Skin of body (tissue), 2 donors: Measurements from ENCODE around the gene CAMSAP1. TPM values are rescaled to one million over a fixed set of nuclear protein-coding genes. Genes with fewer than 3 reads are reported as not detected.

Source experiments
- DNase-seq: peaks from one replicate; lab custom pipeline; 2025; lab: John Stamatoyannopoulos, UW
- total RNA-seq: library from RNA; depleted of rRNA; stranded (reverse); fragments of >200 nt; gene quantifications from one replicate; pipeline ENCODE4 v1.2.3, GENCODE V29; 2014

The CAMSAP1 gene
- total RNA-seq, 1 donor from 2014 or later, result 22.8 TPM

DNA sequence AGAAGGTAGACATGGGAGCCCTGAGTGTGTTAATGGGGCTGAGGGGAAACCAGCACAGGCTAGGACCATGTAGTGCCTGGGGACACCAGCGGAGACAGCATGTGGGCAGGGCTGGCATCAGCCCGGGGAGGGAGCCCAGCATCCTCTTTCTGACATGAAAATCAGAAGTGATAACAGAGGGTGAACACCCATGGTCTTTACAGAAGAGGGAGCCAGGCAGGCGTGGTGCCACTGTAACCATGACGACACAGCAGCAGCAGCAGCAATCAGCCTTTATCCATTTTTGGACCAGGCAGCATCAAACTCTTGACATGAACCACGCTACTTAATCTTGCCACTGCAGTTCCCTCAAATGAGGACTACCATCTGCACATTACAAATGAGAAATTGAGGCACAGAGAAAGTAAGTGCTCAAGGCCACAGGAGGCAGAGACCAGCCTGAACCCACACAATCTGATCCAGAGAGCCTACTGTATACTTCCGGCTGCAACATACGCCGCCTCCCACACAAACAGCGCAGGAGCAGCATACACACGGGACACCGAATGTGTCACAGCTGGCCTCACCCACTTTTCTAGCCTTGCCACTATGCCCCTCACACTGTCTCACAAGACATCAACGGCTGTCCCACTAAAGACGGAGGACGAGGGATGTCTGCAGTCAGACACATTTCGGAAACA, 23.8 kb downstream of the CAMSAP1 start:
- DNase-seq, result no peak

DNA sequence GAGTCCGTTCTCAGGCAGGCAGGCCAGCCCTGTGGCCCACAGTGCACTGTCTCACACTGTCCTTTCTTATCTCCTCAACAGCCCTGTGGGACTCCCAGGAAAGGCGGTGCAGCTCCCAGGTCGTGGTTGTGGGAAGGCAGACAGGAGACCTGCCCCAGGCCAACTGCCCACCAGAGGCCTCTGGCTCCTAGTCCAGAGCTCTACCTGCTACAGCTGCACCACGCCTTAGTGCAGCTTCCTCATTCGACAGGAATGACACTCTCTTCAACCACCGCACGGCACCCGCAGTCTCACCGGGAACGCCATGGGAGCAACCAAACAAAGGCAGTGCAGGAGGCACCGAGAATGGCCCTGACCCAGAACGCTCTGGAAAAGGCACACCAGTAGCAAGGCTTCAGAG, 25.3 kb downstream of the CAMSAP1 start:
- DNase-seq, result no peak

DNA sequence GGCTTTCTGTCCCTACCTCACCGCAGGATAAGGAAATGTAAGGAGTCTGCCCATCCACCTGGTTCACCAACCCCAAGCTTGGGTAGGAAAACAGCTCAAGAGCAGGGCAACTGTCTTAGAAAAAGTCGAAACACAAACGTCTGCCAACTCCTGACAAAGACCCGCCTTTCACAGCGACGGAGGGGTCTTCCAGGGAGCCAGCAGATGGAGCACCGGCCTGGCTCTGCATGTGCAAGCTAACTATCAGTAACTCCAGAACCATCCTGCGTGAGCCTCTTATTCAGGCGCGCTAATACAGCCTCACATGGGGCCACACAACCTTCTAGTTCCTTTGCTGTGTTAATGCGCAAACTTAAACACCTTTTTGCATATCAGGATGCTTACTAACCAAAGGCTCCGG, 26.9 kb downstream of the CAMSAP1 start:
- no peak for DNase-seq

DNA sequence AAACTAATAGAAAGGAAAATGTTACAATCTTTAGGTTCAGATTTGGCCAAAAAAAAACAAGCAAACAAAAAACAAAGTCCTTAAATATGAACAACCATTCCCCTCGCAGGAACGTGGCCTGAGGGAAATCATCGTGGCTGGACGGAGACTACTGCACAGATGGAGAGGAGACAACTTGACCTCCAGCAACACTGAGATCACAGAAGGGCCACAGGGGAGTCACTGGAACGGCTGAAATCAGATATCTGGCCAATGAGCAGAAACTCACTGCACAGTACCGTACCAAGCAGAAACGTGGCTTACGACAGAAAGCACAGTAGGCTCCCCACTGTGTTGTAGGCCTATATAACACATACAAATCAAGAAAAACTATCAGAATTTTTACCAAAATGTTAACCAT, 27.7 kb downstream of the CAMSAP1 start:
- no peak for DNase-seq

DNA sequence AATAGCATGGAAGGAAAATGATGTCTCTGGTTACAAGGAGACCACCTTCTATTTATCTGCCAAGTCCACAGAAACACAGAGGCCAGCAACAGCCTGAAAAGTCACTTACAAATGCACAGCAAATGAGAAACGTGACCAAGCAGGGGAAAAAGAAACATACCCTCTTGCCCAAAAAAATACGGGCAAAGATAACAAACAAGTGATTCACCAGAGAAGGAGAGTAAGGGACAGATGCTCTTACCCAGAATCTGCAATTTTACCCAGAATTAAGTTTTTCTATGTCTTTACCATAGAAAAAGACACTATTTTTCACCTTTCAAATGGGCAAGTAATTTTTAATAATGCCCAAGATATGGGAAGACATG, 28.1 kb downstream of the CAMSAP1 start:
- no peak for DNase-seq

DNA sequence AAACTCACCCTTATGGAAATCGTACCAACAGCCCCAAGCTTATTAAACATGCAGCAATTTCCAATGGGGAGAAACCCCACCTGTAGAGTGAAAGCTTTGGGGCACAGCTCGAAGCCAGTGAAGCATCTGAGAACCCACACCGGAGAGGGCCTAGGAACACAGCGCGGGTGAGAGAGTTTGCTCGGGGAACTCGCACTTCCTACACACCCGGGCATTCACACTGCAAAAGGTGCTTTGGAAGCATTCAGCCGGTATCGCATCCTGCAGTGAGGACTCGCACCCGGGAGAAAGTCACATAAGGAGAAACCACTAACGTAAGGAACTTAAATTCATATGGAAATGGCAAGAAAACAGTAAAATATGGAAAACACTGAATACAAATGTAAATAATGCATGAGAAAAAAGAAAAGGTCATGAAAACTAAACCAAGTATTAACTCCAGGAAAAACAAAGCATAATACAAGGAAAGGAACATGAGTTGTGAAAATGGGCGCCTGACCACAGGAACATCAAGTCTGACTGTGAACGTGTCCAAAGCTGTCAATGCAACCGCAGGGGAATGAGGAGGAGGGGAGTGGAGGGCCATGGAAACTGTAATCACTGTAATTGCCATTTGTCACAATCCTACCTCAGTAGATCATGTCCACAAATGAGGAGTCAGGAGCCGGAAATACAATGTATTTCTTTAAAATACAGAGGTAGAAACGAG, 28.7 kb downstream of the CAMSAP1 start:
- no peak for DNase-seq

DNA sequence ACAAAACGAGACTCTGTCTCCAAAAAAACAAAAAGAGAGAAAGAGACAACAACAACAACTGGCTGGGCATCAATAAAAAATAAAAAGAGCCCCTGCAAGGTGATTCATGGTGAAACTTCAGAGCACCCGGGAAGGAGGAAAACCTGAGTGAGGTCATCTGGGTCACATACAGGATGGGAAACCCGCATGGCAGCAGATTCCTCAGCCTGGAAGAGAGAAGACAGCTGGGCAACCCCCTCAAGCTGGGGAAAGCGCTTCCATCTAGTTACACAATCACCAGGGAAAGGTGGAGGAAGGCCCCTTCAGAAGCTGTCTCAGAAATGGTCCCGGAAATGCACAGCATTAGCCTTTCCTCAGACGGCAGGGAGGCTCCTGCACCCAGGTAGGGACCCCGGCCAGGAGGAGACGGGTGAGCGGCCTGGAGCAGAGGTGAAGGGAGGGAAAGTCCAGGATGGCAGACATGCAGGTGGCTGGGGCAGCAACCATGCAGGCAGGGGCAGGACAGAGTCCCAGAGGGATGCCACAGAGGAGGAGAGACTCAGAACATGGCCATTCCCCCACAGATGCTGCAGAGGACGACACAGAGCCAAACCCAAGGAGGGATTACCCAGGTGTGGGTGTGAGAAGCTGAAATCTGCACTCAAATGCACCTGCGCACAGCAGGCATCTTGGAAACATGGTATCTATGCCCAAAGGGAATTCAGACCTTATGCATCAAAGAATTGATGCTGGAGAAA, 29.4 kb downstream of the CAMSAP1 start:
- DNase-seq, result no peak

DNA sequence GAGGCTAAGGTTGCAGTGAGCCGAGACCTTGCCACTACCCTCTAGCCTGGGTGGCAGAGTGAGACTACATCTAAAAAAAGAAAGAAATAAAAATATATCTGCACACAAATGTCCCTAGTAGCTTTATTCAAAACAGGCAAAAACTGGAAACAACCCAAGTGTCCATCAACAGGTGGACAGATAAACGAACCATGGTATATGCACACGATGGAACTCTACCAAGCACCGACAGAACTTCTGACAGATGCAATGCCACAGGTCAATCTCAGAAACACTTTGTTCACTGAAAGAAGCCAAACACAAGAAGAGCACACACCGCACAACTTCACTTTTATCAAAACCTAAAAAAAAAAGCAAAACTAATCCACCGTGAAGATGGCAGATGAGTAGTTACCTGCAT, 30.4 kb downstream of the CAMSAP1 start:
- no peak for DNase-seq

DNA sequence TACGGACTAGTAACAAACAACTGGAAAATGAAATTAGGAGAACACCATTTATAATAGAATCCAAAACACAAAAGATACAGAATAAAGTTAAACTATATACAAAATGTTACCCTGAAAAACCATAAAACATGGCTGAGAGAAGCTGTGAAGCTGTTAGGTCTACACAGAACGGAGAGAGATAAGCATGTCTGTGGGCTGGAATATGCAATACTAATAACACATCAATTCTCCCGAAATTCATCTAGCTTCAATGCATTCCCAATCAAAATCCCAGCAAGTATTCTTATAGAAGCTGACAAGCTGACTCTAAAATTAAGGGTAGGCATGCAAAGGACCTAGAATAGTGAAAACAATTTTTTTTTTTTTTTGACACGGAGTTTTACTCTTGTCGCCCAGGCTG, 32.5 kb downstream of the CAMSAP1 start:
- no peak for DNase-seq

DNA sequence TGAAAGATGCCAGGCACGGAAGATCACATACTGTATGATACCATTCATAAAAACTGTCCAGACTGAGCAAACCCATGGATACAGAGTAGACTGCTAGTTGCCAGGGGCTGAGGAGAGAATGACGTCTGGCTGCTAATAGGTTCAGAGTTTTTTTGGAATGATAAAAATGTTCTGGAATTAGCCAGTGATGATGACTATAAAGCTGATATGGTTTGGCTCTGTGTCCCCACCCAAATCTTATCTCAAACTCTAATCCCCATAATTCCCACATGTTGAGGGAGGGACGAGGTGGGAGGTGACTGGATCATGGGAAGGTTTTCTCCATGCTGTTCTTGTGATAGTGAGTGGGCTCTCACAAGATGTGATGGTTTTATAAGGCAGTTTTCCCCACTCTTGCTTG, 37.4 kb downstream of the CAMSAP1 start:
- no peak for DNase-seq

DNA sequence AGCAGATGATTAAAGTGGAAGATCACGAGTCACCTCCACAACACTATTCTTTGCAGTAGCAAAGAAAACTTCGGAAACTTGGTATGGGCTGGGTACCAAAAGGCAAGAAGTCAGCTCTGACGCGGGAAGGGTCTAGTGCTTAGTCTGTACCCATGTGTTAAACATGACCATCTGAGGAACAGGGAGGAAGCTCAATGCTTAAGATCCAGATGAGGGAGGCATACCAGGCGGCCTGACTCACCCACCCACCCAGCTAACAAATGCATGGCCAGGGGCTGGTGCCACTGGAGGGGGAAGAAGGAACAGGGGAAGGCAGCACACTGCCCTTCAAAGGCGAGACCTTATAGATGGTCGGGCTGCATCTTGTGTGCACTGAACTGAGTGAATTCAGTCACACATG, 41.8 kb downstream of the CAMSAP1 start:
- no peak for DNase-seq

DNA sequence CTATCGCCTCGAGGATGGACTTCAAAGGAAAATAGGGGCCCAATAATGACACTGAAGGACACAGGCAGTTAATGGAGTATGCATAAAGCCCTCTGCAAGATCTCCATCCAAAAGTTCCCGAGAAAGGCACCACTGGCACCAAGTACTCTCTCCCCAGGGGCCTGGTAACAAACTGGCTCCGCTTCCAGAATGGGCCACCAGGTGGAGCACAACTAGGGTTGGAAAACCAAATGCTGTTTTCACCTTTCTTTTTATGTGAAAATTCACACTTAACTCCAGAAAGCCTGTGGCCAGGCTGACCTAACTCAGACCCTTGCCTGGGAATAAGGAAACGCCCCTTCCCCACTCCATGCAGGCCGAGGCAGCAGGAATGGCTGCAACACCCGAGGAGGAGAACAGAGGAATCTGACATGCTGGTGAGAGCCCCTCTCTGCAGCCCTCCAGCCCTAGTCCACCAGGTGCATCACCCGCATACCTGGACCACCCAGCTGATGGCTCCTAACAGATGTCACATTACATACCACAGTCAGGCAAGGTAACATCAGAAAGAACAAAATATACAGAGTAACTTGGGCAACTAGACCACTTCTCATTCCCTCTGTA, 42.8 kb downstream of the CAMSAP1 start:
- DNase-seq, result no peak

DNA sequence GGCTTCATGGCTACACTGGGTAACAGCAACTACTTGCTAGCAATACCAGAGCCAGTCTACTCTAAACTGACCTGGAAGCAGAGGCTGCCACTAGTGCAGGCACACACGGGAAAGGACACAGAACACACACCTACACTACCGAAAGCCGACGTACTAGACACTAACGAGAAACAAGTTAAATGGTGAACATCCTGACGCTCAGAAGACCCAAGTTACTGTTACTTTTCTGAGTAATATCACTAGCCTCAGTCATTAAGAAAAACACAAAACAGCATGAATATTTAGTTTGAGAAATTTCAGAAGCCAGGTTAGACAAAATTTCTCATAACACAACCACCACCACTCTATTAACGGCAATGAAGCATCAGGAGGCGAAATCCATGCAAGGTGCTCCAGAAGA, 44.5 kb downstream of the CAMSAP1 start:
- DNase-seq, result no peak

DNA sequence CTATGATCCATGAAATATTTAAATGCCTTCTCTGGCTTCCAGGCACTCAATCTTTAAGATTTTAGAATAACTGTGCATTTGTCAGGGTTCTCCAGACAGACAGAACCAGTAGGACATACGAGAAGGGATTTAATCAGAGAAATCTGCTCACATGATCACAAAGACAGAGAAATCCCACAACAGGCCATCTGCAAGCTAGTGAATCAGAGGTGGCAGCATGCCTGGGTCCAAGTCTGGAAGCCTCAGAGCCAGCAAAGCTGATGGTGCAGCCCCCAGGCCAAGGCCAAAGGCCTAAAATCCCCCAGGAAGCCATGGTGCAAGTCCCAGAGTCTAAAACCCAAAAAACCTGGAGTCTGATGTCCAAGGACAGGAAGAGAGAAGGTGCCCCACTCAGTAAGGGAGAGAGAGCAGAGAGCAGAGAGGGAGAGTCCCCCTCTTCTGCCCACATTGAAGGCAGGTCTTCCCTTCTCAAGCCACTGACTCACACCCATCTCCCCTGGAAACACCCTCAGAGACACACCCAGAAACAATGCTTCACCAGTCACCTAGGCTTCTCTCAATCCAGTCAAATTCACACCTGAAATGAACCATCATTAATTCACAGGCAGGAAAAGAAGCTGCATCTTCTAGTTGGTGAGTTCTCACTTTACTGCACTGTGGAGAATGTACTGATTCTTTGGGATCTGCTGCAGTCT, 48.7 kb downstream of the CAMSAP1 start:
- DNase-seq, result no peak

DNA sequence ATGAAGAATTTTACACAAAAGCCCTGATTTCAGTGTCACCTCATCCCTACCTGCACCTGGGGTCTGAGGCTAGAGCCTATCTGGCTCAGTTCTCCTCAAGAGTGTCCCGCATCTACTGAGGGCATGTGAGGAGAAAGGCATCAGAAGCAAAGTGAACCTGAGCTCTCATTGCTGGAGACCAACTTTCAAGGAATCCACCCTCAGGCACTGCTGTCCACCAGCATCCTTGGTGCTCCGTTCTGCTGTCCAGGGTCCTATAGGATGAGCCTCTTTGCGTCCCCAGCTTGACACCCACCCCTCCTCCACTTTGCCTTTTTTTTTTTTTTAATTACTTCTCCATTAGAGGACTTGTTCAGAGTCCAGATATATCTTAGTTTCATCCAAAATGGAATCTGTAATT, 49.5 kb downstream of the CAMSAP1 start:
- no peak for DNase-seq

DNA sequence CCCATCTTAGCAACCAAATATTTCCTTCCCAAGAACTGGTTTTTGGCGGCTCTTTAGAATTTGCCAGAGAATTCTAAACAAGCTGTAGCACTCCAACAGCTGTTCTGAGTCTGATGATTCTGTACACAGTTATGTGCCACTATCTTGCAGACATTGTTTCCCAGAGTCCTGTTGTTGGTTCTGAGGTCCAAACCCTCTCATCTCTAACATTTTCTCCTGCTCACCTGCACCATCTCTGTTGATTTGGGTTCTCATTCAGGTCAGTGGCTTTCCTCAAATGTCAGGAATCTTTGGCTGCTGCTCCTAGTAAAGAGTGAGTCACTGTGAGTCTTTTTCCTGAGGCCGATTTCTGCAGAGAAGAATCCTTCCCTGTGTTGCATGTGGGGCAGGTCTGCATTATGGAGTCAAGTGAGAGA, 50.0 kb downstream of the CAMSAP1 start:
- no peak for DNase-seq

DNA sequence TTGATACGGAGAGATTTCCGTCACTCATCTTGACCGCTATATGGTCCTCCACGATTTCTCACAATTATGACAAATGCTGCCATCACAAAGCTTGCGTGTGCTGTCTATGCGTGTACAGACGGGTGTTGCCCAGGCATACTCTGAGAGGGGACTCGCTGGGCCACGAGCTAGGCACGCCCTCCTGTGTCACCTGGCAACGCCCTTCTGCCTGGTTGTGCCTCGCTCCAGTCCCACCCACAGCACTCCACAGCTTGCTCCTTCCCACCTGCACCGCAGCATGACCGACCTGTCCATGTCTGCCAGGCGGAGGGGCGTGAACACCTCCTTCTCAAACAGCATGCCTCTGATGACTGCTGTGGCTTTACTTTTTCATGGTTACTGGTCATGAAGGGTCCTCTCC, 55.6 kb downstream of the CAMSAP1 start:
- no peak for DNase-seq

DNA sequence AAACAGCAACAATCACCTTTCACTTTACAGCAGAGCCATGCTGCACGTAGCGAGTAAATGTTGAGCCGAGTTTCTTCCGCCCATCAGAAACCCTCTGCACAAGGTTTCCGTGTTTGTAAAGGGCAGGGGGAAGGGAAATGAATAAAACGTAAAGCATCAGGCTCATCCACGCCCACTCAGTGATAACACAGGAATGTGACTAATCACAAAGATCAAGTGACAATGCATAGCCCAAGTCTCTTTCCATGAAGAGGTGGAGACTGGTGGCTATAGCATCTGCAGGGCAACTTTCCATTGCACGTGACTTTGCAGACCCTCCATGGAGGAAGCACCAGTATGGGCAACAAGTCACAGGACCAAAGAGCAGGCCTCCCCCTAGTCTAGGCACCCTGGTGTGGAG, 56.6 kb downstream of the CAMSAP1 start:
- DNase-seq, result no peak

DNA sequence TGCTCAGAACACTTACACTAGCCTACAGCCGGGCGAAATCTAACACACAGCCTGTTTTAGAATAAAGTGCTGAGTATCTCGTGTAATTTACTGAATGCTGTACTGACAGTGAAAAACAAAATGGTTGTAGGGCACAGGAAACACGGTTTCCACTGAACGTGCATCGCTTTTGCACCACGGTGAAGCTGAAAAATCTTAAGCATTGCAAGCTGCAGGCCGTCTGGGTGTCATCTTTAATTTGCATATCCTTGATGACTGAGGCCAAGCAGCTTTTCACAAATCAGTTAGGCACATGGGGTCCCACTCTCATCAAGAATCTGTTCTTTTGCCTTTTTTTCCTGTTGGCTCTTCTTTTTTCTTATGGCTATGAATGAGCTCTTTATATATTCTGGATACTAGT, 58.2 kb downstream of the CAMSAP1 start:
- no peak for DNase-seq

DNA sequence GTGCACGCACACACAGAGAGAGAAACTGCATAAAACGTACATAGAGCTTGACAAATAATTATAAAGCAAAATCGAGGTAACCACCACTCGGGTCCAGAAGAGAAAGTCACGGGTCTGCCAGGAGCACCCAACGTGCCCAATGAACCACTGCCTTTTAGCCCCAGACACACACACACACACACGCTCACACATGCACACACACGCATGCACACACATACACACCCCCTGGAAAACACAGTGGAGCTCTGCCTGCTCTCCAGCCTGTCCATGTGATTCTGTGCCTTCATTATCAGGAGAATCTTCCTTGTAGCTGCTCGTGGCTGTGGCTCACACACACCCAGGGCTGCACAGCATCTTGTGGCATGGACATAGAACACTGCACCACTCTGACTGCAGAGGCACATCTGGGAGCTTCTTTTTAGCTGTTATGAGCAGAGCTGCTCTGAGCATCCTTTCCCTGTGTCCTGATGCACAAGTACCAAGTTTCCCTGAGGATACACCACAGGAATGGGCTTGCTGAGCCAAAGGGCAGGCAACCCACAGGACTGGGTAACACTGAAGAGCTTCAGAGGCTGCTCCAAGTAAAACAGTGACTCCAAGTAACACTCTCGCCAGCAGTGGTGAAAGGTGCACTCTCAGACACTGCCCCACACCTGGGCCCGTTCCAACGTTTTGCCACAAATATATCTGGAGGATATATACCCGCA, 58.9 kb downstream of the CAMSAP1 start:
- no peak for DNase-seq

DNA sequence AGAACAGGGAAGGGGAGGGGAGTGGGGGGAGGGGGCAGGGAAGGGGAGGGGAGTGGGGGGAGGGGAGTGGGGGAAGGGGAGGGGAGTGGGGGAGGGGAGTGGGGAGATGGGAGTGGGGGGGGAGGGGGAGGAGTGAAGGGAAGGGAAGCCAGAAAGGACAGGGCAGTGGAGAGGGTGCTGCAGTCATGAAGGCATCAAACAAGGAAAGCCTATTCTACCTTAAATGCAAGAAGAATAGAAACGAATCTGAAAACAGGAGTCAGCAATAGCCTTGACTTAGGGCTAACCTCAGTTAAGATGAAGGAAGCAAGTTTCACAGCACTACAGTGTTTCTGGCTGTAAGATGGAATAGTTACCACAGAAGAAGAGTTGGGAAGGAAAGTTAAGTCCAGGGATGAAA, 59.5 kb downstream of the CAMSAP1 start:
- no peak for DNase-seq
